ENCODE data around the gene MRFAP1L1. TPM values are rescaled to one million over a fixed set of nuclear protein-coding genes. Genes with fewer than 3 reads are reported as not detected.
"Not testable (repeated sequence)": the region's sequence is repeated elsewhere in the genome, so short reads cannot be mapped to it uniquely, and the experiment has no call there.

Gene MRFAP1L1
- total and polyA plus RNA-seq, 2 experiments from 2014 or later, result 61.6 to 73.8 TPM

GRCh38 chr4:6674500-6675149 is 35.0 kb downstream of the MRFAP1L1 start:
- H3K27me3 Mint-ChIP-seq (ENCODE audit: insufficient read depth, low read depth, poor library complexity), result peaks cover 22% of the 10 kb centered on the region
- H2AFZ ChIP-seq, result peak overlapping the region; percentile 52; the same call in 1 of the 2 replicates
- peaks cover 30% of the 10 kb centered on the region for H3K79me2 ChIP-seq (replicated peaks; ENCODE audit: insufficient read depth)
- peak overlapping the region; percentile 83 for H3K4me3 ChIP-seq
- H3K27ac Mint-ChIP-seq, result peak overlapping the region; percentile 47
- H3K4me3 Mint-ChIP-seq, result peak overlapping the region; percentile 89
- peak; percentile 56 to 64 for TF ChIP-seq CTCF (conservative IDR thresholded peaks at IDR 0.05; ENCODE audit: low read depth in 2 of 2)
- TF ChIP-seq EZH2 (IDR thresholded peaks at IDR 0.05; ENCODE audit: low read depth, unreplicated experiment), result no peak
- H4K20me1 ChIP-seq (replicated peaks; ENCODE audit: insufficient read depth), result peaks cover 27% of the 10 kb centered on the region
- DNase-seq (ENCODE audit: low spot score) (peak; percentile 61), ATAC-seq (peak; percentile 20)
- H3K27ac ChIP-seq (ENCODE audit: low read depth), result no peak overlapping the region
- no peaks in the 10 kb centered on the region for H3F3A ChIP-seq (replicated peaks; ENCODE audit: low read depth)
- peaks cover 23% of the 10 kb centered on the region for H3K4me1 ChIP-seq (ENCODE audit: insufficient read depth)
- peaks cover 37% of the 10 kb centered on the region for H3K4me1 Mint-ChIP-seq
- peaks cover 49% of the 10 kb centered on the region for H3K36me3 Mint-ChIP-seq (ENCODE audit: low read depth)
- no peaks in the 10 kb centered on the region for H3K27me3 ChIP-seq (ENCODE audit: insufficient read depth)
- no peaks in the 10 kb centered on the region for H3K9me2 ChIP-seq (ENCODE audit: insufficient read depth)
- peaks cover 5% of the 10 kb centered on the region; the same call in 1 of the 2 replicates for H3K36me3 ChIP-seq (ENCODE audit: insufficient read depth)
- peak overlapping the region; percentile 87 for H3K4me2 ChIP-seq
- peaks cover 5% of the 10 kb centered on the region; the same call in 2 of the 3 replicates for H3K9me3 Mint-ChIP-seq

GRCh38 chr4:6673660-6674499 is 35.8 kb downstream of the MRFAP1L1 start:
- Histone ChIP-seq H3K79me2 (replicated peaks; ENCODE audit: insufficient read depth) (peaks cover 30% of the 10 kb centered on the region), H3F3A (replicated peaks; ENCODE audit: low read depth) (no peaks in the 10 kb centered on the region), H3K4me2 (peak overlapping the region; percentile 87), H2AFZ (peak overlapping the region; percentile 52), H3K27me3 (ENCODE audit: insufficient read depth) (no peaks in the 10 kb centered on the region), H3K4me1 (ENCODE audit: insufficient read depth) (peaks cover 23% of the 10 kb centered on the region), H3K36me3 (ENCODE audit: insufficient read depth) (peaks cover 5% of the 10 kb centered on the region; the same call in 1 of the 2 replicates), H3K4me3 (peak overlapping the region; percentile 83), H4K20me1 (replicated peaks; ENCODE audit: insufficient read depth) (peaks cover 27% of the 10 kb centered on the region), H3K27ac (ENCODE audit: low read depth) (peak overlapping the region; percentile 34; the same call in 1 of the 2 replicates), H3K9me2 (ENCODE audit: insufficient read depth) (no peaks in the 10 kb centered on the region)
- peak; percentile 85 for ATAC-seq
- peaks cover 46% of the 10 kb centered on the region for H3K36me3 Mint-ChIP-seq (ENCODE audit: low read depth)
- H3K9me3 Mint-ChIP-seq, result peaks cover 5% of the 10 kb centered on the region; the same call in 2 of the 3 replicates
- TF ChIP-seq ETS1 (IDR thresholded peaks at IDR 0.05), result peak; percentile 68; the same call in 1 of the 2 replicates
- peak; percentile 90 for TF ChIP-seq POLR2AphosphoS5 (IDR thresholded peaks at IDR 0.05; ENCODE audit: low read depth)
- no peak for TF ChIP-seq ZNF114 (CRISPR knock-in tag; IDR thresholded peaks at IDR 0.05)
- TF ChIP-seq STAT1 (IDR thresholded peaks at IDR 0.05; ENCODE audit: unreplicated experiment), result no peak
- TF ChIP-seq ZNF331 (CRISPR knock-in tag; IDR thresholded peaks at IDR 0.05; ENCODE audit: low read depth), result no peak
- H3K4me1 Mint-ChIP-seq, result peaks cover 37% of the 10 kb centered on the region
- H3K27ac Mint-ChIP-seq, result peak overlapping the region; percentile 96
- H3K4me3 Mint-ChIP-seq, result peak overlapping the region; percentile 89
- H3K27me3 Mint-ChIP-seq (ENCODE audit: insufficient read depth, low read depth, poor library complexity), result peaks cover 22% of the 10 kb centered on the region
- DNase-seq (ENCODE audit: low spot score), result peak; percentile 97

- peaks cover 37% of the 10 kb centered on the region for H3K4me1 Mint-ChIP-seq
- H3K27ac Mint-ChIP-seq, result peak overlapping the region; percentile 96
Measured at GRCh38 chr4:6673191-6673659, 36.4 kb downstream of the MRFAP1L1 start.

GRCh38 chr4:6672541-6673190 is 37.0 kb downstream of the MRFAP1L1 start:
- H3K4me2 ChIP-seq; H2AFZ ChIP-seq; H3K27me3 ChIP-seq (ENCODE audit: insufficient read depth); DNase-seq (ENCODE audit: low spot score); H3K27ac Mint-ChIP-seq; H3F3A ChIP-seq (replicated peaks; ENCODE audit: low read depth); H3K9me3 Mint-ChIP-seq; ATAC-seq; H3K4me3 ChIP-seq; H3K27ac ChIP-seq (ENCODE audit: low read depth); H3K9me2 ChIP-seq (ENCODE audit: insufficient read depth); H3K36me3 ChIP-seq (ENCODE audit: insufficient read depth): not testable (repeated sequence)
- H3K79me2 ChIP-seq (replicated peaks; ENCODE audit: insufficient read depth), result peaks cover 29% of the 10 kb centered on the region
- H4K20me1 ChIP-seq (replicated peaks; ENCODE audit: insufficient read depth), result peaks cover 25% of the 10 kb centered on the region
- Mint-ChIP-seq H3K36me3 (ENCODE audit: low read depth) (peaks cover 38% of the 10 kb centered on the region), H3K4me1 (peaks cover 36% of the 10 kb centered on the region), H3K4me3 (0 out of 3 replicates have a peak overlapping the region, but pooled peaks have one; percentile 89), H3K27me3 (ENCODE audit: insufficient read depth, low read depth, poor library complexity) (peaks cover 19% of the 10 kb centered on the region)
- H3K4me1 ChIP-seq (ENCODE audit: insufficient read depth), result peaks cover 23% of the 10 kb centered on the region

More at GRCh38 chr4:6673191-6673659, 36.4 kb downstream of the MRFAP1L1 start:
- H3K4me3 ChIP-seq, result peak overlapping the region; percentile 83
- not testable (repeated sequence) for H3K27me3 ChIP-seq (ENCODE audit: insufficient read depth); H3K9me3 Mint-ChIP-seq; H3K9me2 ChIP-seq (ENCODE audit: insufficient read depth); DNase-seq (ENCODE audit: low spot score); H3K36me3 ChIP-seq (ENCODE audit: insufficient read depth); H3F3A ChIP-seq (replicated peaks; ENCODE audit: low read depth)
- peaks cover 27% of the 10 kb centered on the region for H4K20me1 ChIP-seq (replicated peaks; ENCODE audit: insufficient read depth)
- Mint-ChIP-seq H3K4me3 (peak overlapping the region; percentile 89), H3K27me3 (ENCODE audit: insufficient read depth, low read depth, poor library complexity) (peaks cover 19% of the 10 kb centered on the region), H3K36me3 (ENCODE audit: low read depth) (peaks cover 41% of the 10 kb centered on the region)
- H3K4me1 ChIP-seq (ENCODE audit: insufficient read depth), result peaks cover 23% of the 10 kb centered on the region
- H3K4me2 ChIP-seq, result peak overlapping the region; percentile 82
- H3K79me2 ChIP-seq (replicated peaks; ENCODE audit: insufficient read depth), result peaks cover 30% of the 10 kb centered on the region
- H3K27ac ChIP-seq (ENCODE audit: low read depth), result peak overlapping the region; percentile 34; the same call in 1 of the 2 replicates
- peak overlapping the region; percentile 44; the same call in 1 of the 2 replicates for H2AFZ ChIP-seq
- ATAC-seq, result peak; percentile 22
